ENCODE data around the gene ZNF175.
A peak's percentile ranks its signal among the peaks of the same experiment; 100 is the strongest.

- TF ChIP-seq, protein P1, sequence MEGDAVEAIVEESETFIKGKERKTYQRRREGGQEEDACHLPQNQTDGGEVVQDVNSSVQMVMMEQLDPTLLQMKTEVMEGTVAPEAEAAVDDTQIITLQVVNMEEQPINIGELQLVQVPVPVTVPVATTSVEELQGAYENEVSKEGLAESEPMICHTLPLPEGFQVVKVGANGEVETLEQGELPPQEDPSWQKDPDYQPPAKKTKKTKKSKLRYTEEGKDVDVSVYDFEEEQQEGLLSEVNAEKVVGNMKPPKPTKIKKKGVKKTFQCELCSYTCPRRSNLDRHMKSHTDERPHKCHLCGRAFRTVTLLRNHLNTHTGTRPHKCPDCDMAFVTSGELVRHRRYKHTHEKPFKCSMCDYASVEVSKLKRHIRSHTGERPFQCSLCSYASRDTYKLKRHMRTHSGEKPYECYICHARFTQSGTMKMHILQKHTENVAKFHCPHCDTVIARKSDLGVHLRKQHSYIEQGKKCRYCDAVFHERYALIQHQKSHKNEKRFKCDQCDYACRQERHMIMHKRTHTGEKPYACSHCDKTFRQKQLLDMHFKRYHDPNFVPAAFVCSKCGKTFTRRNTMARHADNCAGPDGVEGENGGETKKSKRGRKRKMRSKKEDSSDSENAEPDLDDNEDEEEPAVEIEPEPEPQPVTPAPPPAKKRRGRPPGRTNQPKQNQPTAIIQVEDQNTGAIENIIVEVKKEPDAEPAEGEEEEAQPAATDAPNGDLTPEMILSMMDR (IDR thresholded peaks at IDR 0.05 in 2 of 3, conservative IDR thresholded peaks at IDR 0.05 in 1 of 3; ENCODE audit: borderline replicate concordance in 1 of 3, insufficient read depth in 1 of 3, low read depth in 2 of 3, low read length in 2 of 3), result peak; percentile 72 to 93 (median 91); a peak in 5 of 6 replicates
- TF ChIP-seq ZNF274 (IDR thresholded peaks at IDR 0.05; ENCODE audit: low read depth, low read length), result no peak
Observed at GRCh38 chr19:51607920-51608562, 37.0 kb downstream of the ZNF175 start.

Measured in HCT116 (cell line).